GM23338 (cell line): ENCODE measurements around the gene VILL. TPM values are rescaled to one million over a fixed set of nuclear protein-coding genes. Genes with fewer than 3 reads are reported as not detected.
A peak's percentile ranks its signal among the peaks of the same experiment; 100 is the strongest.

ENCODE experiments used
- ATAC-seq: fragments of 200-7000 bp; cut with Tn5 transposase; 3 replicates; pipeline ENCODE4 v1.9.1; 2020
- DNase-seq: peaks from one replicate; pipeline ENCODE4 v3.0.0-alpha.2; 2015; ENCODE audit warnings: low spot score
- H2AFZ ChIP-seq: fragments of 200-600 bp; sonication (generic); 2 replicates; pipeline ENCODE4 v1.8.0; 2016; ENCODE audit warnings: antibody characterized with exemption, mild to moderate bottlenecking, moderate library complexity
- H3F3A ChIP-seq: fragments of 200-600 bp; sonication (generic); replicated peaks from 2 replicates; pipeline ENCODE4 v1.8.0; 2017; ENCODE audit warnings: antibody characterized with exemption, mixed run types, low read depth
- H3K27ac ChIP-seq: fragments of 200-600 bp; sonication (generic); 2 replicates; pipeline ENCODE4 v1.6.1; 2016; ENCODE audit warnings: low read depth
- H3K27me3 ChIP-seq: fragments of 200-600 bp; sonication (generic); 2 replicates; pipeline ENCODE4 v1.8.0; 2016; ENCODE audit warnings: mild to moderate bottlenecking, mixed run types, moderate library complexity; ENCODE audit not compliant: insufficient read depth
- H3K36me3 ChIP-seq: fragments of 200-600 bp; sonication (generic); 2 replicates; pipeline ENCODE4 v1.8.0; 2016; ENCODE audit warnings: mild to moderate bottlenecking; ENCODE audit not compliant: insufficient read depth
- H3K4me1 ChIP-seq: fragments of 200-600 bp; sonication (generic); 2 replicates; pipeline ENCODE4 v1.8.0; 2016; ENCODE audit warnings: mild to moderate bottlenecking, moderate library complexity; ENCODE audit not compliant: insufficient read depth
- H3K4me2 ChIP-seq: fragments of 200-600 bp; sonication (generic); 2 replicates; pipeline ENCODE4 v1.7.1; 2017; ENCODE audit warnings: mixed run types
- H3K4me3 ChIP-seq: fragments of 200-600 bp; sonication (generic); 2 replicates; pipeline ENCODE4 v1.6.1; 2016; ENCODE audit warnings: mixed run types
- H3K79me2 ChIP-seq: fragments of 200-600 bp; sonication (generic); replicated peaks from 2 replicates; pipeline ENCODE4 v1.8.0; 2017; ENCODE audit warnings: mild to moderate bottlenecking; ENCODE audit not compliant: insufficient read depth
- H3K9me2 ChIP-seq: fragments of 200-600 bp; sonication (generic); 2 replicates; pipeline ENCODE4 v1.8.0; 2017; ENCODE audit not compliant: insufficient read depth
- H4K20me1 ChIP-seq: fragments of 200-600 bp; sonication (generic); replicated peaks from 2 replicates; pipeline ENCODE4 v1.8.0; 2017; ENCODE audit warnings: mild to moderate bottlenecking; ENCODE audit not compliant: insufficient read depth
- H3K27ac Mint-ChIP-seq: 2 replicates; pipeline ENCODE4 v1.8.0; 2020; ENCODE audit warnings: inconsistent platforms, mild to moderate bottlenecking, moderate library complexity, mixed read lengths
- H3K27me3 Mint-ChIP-seq: 3 replicates; pipeline ENCODE4 v1.8.0; 2022; ENCODE audit warnings: low read depth, mild to moderate bottlenecking, moderate library complexity, mixed read lengths, inconsistent platforms; ENCODE audit not compliant: insufficient read depth, poor library complexity
- H3K36me3 Mint-ChIP-seq: 3 replicates; pipeline ENCODE4 v1.8.0; 2021; ENCODE audit warnings: low read depth, mild to moderate bottlenecking, inconsistent platforms, moderate library complexity, mixed read lengths
- H3K4me1 Mint-ChIP-seq: 3 replicates; pipeline ENCODE4 v1.8.0; 2020; ENCODE audit warnings: mild to moderate bottlenecking, inconsistent platforms, mixed read lengths
- H3K4me3 Mint-ChIP-seq: 3 replicates; pipeline ENCODE4 v1.8.0; 2021; ENCODE audit warnings: moderate library complexity, mild to moderate bottlenecking, inconsistent platforms, mixed read lengths
- H3K9me3 Mint-ChIP-seq: 3 replicates; pipeline ENCODE4 v1.8.0; 2020; ENCODE audit warnings: moderate library complexity, mild to moderate bottlenecking, inconsistent platforms, mixed read lengths
- EZH2 ChIP-seq: fragments of 200-600 bp; sonication (generic); IDR thresholded peaks from one replicate; pipeline ENCODE4 v1.8.0; 2017; ENCODE audit warnings: antibody characterized with exemption, mild to moderate bottlenecking, low read depth; ENCODE audit not compliant: unreplicated experiment
- EZH2phosphoT487 ChIP-seq: fragments of 200-600 bp; sonication (generic); IDR thresholded peaks from one replicate; pipeline ENCODE4 v1.8.1; 2018; ENCODE audit warnings: antibody characterized with exemption; ENCODE audit not compliant: unreplicated experiment
- JUNB ChIP-seq: IDR thresholded peaks from one replicate; pipeline ENCODE4 v1.6.1; 2016; ENCODE audit warnings: antibody characterized with exemption; ENCODE audit not compliant: unreplicated experiment
- POLR2AphosphoS5 ChIP-seq: IDR thresholded peaks from 2 replicates; pipeline ENCODE4 v1.6.1; 2016; ENCODE audit warnings: antibody characterized with exemption, low read depth
- STAT1 ChIP-seq: IDR thresholded peaks from one replicate; pipeline ENCODE4 v1.6.1; 2016; ENCODE audit warnings: antibody characterized with exemption; ENCODE audit not compliant: unreplicated experiment
- ZNF114 ChIP-seq: fragments of 250-450 bp; sonication (Bioruptor Pico); IDR thresholded peaks from 2 replicates; pipeline ENCODE4 v1.5.0; 2020; ENCODE audit warnings: mild to moderate bottlenecking, moderate library complexity
- ZNF331 ChIP-seq: fragments of 250-450 bp; sonication (Bioruptor Pico); IDR thresholded peaks from 2 replicates; pipeline ENCODE4 v1.5.0; 2020; ENCODE audit warnings: low read depth, mild to moderate bottlenecking, moderate library complexity
- polyA plus RNA-seq: library from polyadenylated mRNA; unstranded; fragments of >200 nt; fragmentation: Nextera tagmentation; extraction: Ambion mirVana; gene quantifications from 2 replicates; pipeline ENCODE4 v1.2.1, GENCODE V29; 2016
- total RNA-seq: library from RNA; depleted of rRNA; stranded (reverse); fragments of >200 nt; shearing (Covaris generic); gene quantifications from 2 replicates; pipeline ENCODE4 v1.2.3, GENCODE V29; 2014
- TF ChIP-seq, protein P1 (sequence below): IDR thresholded peaks from 2 replicates; pipeline ENCODE4 v1.6.1; 2016; ENCODE audit warnings: antibody characterized with exemption
- TF ChIP-seq, protein P2 (sequence below), 2 experiments: fragments of 200-600 bp in 1 of 2; sonication (generic) in 1 of 2; conservative IDR thresholded peaks; 2 replicates each; pipeline versions ENCODE4 v1.5.1 to v1.6.1; 2016 to 2017; ENCODE audit warnings: antibody characterized with exemption in 2 of 2, low read depth in 2 of 2, mild to moderate bottlenecking in 2 of 2, moderate library complexity in 1 of 2
- TF ChIP-seq, protein P3 (sequence below): fragments of 250-450 bp; sonication (Bioruptor Pico); IDR thresholded peaks from 2 replicates; pipeline ENCODE4 v1.5.0; 2020; ENCODE audit warnings: mild to moderate bottlenecking, moderate library complexity

VILL gene
- total and polyA plus RNA-seq, 2 experiments from 2014 or later = 2.7 to 9.8 TPM

DNA sequence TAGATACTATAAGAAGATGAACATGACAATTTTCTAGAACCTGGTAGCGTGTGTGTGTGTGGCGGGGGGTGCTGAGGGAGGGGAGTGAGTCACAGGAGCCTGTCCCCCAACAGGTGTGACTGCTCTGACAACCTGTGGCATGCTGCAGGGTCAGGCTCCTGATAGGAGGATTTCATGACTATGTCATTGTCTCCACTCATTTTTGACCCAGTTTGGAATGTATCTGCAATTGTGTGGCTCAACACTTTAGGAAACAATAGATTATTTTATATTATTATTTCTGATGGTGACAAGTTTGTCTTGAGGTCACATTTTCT, 9.3 kb upstream of the VILL start:
- 0 out of 2 replicates have a peak, but pooled peaks cover 3% of the 10 kb centered on the region for H3K36me3 ChIP-seq
- H2AFZ ChIP-seq = no peak overlapping the region
- Mint-ChIP-seq H3K27ac (no peak overlapping the region), H3K9me3 (no peaks in the 10 kb centered on the region), H3K4me3 (no peak overlapping the region), H3K36me3 (0 out of 3 replicates have a peak, but pooled peaks cover 3% of the 10 kb centered on the region), H3K4me1 (peaks cover 9% of the 10 kb centered on the region), H3K27me3 (peaks cover 8% of the 10 kb centered on the region)
- no peaks in the 10 kb centered on the region for H3K4me1 ChIP-seq
- no peaks in the 10 kb centered on the region for H3K27me3 ChIP-seq
- TF ChIP-seq ZNF114 (CRISPR knock-in tag) (no peak), POLR2AphosphoS5 (no peak), ZNF331 (CRISPR knock-in tag) (no peak), STAT1 (no peak), JUNB (no peak), EZH2 (no peak), EZH2phosphoT487 (no peak)
- TF ChIP-seq, protein P1, sequence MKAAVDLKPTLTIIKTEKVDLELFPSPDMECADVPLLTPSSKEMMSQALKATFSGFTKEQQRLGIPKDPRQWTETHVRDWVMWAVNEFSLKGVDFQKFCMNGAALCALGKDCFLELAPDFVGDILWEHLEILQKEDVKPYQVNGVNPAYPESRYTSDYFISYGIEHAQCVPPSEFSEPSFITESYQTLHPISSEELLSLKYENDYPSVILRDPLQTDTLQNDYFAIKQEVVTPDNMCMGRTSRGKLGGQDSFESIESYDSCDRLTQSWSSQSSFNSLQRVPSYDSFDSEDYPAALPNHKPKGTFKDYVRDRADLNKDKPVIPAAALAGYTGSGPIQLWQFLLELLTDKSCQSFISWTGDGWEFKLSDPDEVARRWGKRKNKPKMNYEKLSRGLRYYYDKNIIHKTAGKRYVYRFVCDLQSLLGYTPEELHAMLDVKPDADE = no peak
- H3K4me2 ChIP-seq = no peak overlapping the region
- H3K79me2 ChIP-seq = no peaks in the 10 kb centered on the region
- H3K4me3 ChIP-seq = no peak overlapping the region
- ATAC-seq (no peak), DNase-seq (no peak)
- H3K27ac ChIP-seq = 0 out of 2 replicates have a peak overlapping the region, but pooled peaks have one; percentile 26
- peaks cover under 1% of the 10 kb centered on the region; the same call in 1 of the 2 replicates for H4K20me1 ChIP-seq
- no peaks in the 10 kb centered on the region for H3F3A ChIP-seq
- no peaks in the 10 kb centered on the region for H3K9me2 ChIP-seq

DNA sequence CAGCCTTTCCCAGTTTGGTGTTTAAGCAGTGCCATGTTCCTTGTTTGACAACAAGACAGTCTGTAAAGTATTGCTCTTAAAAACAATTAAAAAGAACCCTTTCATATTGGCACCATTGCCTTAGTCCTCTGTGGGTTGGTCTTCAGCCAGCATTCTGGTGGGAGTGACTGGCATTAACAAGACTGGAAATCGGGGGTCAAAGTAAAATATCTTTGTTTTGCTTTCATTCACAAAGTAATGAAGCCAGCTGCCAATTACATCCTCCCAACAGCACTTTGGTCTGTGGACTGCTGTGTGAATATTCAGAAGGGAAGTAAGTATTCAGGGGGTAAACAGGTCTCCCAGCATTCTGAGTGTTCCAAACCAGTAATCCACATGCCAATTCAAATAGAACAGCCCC, 8.3 kb upstream of the VILL start:
- H3K9me2 ChIP-seq = no peaks in the 10 kb centered on the region
- H3F3A ChIP-seq = no peaks in the 10 kb centered on the region
- H3K4me1 Mint-ChIP-seq = peaks cover 9% of the 10 kb centered on the region
- peak overlapping the region; percentile 57; the same call in 1 of the 2 replicates for H3K27ac Mint-ChIP-seq
- no peaks in the 10 kb centered on the region for H3K9me3 Mint-ChIP-seq
- no peak for ATAC-seq
- no peaks in the 10 kb centered on the region for H3K27me3 ChIP-seq
- no peak overlapping the region for H3K4me3 Mint-ChIP-seq
- H3K36me3 Mint-ChIP-seq = 0 out of 3 replicates have a peak, but pooled peaks cover under 1% of the 10 kb centered on the region
- no peak for DNase-seq
- H4K20me1 ChIP-seq = no peaks in the 10 kb centered on the region
- H2AFZ ChIP-seq = no peak overlapping the region
- H3K4me1 ChIP-seq = no peaks in the 10 kb centered on the region
- H3K4me2 ChIP-seq = no peak overlapping the region
- peaks cover 8% of the 10 kb centered on the region for H3K27me3 Mint-ChIP-seq
- no peak overlapping the region for H3K4me3 ChIP-seq
- 0 out of 2 replicates have a peak overlapping the region, but pooled peaks have one; percentile 45 for H3K27ac ChIP-seq
- H3K79me2 ChIP-seq = no peaks in the 10 kb centered on the region
- H3K36me3 ChIP-seq = no peaks in the 10 kb centered on the region
- TF ChIP-seq, protein P2, sequence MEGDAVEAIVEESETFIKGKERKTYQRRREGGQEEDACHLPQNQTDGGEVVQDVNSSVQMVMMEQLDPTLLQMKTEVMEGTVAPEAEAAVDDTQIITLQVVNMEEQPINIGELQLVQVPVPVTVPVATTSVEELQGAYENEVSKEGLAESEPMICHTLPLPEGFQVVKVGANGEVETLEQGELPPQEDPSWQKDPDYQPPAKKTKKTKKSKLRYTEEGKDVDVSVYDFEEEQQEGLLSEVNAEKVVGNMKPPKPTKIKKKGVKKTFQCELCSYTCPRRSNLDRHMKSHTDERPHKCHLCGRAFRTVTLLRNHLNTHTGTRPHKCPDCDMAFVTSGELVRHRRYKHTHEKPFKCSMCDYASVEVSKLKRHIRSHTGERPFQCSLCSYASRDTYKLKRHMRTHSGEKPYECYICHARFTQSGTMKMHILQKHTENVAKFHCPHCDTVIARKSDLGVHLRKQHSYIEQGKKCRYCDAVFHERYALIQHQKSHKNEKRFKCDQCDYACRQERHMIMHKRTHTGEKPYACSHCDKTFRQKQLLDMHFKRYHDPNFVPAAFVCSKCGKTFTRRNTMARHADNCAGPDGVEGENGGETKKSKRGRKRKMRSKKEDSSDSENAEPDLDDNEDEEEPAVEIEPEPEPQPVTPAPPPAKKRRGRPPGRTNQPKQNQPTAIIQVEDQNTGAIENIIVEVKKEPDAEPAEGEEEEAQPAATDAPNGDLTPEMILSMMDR (conservative IDR thresholded peaks at IDR 0.05; ENCODE audit: low read depth in 2 of 2) = no peak
- TF ChIP-seq STAT1 = no peak
- TF ChIP-seq, protein P3, sequence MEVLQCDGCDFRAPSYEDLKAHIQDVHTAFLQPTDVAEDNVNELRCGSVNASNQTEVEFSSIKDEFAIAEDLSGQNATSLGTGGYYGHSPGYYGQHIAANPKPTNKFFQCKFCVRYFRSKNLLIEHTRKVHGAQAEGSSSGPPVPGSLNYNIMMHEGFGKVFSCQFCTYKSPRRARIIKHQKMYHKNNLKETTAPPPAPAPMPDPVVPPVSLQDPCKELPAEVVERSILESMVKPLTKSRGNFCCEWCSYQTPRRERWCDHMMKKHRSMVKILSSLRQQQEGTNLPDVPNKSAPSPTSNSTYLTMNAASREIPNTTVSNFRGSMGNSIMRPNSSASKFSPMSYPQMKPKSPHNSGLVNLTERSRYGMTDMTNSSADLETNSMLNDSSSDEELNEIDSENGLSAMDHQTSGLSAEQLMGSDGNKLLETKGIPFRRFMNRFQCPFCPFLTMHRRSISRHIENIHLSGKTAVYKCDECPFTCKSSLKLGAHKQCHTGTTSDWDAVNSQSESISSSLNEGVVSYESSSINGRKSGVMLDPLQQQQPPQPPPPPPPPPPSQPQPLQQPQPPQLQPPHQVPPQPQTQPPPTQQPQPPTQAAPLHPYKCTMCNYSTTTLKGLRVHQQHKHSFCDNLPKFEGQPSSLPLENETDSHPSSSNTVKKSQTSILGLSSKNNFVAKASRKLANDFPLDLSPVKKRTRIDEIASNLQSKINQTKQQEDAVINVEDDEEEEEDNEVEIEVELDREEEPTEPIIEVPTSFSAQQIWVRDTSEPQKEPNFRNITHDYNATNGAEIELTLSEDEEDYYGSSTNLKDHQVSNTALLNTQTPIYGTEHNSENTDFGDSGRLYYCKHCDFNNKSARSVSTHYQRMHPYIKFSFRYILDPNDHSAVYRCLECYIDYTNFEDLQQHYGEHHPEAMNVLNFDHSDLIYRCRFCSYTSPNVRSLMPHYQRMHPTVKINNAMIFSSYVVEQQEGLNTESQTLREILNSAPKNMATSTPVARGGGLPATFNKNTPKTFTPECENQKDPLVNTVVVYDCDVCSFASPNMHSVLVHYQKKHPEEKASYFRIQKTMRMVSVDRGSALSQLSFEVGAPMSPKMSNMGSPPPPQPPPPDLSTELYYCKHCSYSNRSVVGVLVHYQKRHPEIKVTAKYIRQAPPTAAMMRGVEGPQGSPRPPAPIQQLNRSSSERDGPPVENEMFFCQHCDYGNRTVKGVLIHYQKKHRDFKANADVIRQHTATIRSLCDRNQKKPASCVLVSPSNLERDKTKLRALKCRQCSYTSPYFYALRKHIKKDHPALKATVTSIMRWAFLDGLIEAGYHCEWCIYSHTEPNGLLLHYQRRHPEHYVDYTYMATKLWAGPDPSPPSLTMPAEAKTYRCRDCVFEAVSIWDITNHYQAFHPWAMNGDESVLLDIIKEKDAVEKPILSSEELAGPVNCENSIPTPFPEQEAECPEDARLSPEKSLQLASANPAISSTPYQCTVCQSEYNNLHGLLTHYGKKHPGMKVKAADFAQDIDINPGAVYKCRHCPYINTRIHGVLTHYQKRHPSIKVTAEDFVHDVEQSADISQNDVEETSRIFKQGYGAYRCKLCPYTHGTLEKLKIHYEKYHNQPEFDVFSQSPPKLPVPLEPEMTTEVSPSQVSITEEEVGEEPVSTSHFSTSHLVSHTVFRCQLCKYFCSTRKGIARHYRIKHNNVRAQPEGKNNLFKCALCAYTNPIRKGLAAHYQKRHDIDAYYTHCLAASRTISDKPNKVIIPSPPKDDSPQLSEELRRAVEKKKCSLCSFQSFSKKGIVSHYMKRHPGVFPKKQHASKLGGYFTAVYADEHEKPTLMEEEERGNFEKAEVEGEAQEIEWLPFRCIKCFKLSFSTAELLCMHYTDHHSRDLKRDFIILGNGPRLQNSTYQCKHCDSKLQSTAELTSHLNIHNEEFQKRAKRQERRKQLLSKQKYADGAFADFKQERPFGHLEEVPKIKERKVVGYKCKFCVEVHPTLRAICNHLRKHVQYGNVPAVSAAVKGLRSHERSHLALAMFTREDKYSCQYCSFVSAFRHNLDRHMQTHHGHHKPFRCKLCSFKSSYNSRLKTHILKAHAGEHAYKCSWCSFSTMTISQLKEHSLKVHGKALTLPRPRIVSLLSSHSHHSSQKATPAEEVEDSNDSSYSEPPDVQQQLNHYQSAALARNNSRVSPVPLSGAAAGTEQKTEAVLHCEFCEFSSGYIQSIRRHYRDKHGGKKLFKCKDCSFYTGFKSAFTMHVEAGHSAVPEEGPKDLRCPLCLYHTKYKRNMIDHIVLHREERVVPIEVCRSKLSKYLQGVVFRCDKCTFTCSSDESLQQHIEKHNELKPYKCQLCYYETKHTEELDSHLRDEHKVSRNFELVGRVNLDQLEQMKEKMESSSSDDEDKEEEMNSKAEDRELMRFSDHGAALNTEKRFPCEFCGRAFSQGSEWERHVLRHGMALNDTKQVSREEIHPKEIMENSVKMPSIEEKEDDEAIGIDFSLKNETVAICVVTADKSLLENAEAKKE = no peak
- TF ChIP-seq ZNF114 (CRISPR knock-in tag) = no peak
- no peak for TF ChIP-seq POLR2AphosphoS5
